Gastroesophageal sphincter (tissue), 3 donors: Measurements from ENCODE around the gene SNAI1.

Experiments
- POLR2A ChIP-seq, 2 donors: fragments of 450-650 bp; IDR thresholded peaks; one replicate each; pipeline ENCODE4 v1.6.1; 2017; ENCODE audit warnings: antibody characterized with exemption in 2 of 2, mild to moderate bottlenecking in 2 of 2, moderate library complexity in 1 of 2
- POLR2AphosphoS5 ChIP-seq: sonication (generic); formaldehyde crosslinking; IDR thresholded peaks from one replicate; pipeline ENCODE4 v1.6.1; 2017; ENCODE audit warnings: antibody characterized with exemption
- TF ChIP-seq, protein P1 (sequence below), 4 experiments: fragments of 200-600 bp in 2 of 4; fragments of 450-650 bp in 2 of 4; sonication (generic) in 1 of 4; IDR thresholded peaks; one replicate each; pipeline ENCODE4 v1.5.1; 2017 to 2019; ENCODE audit warnings: antibody characterized with exemption in 4 of 4, mild to moderate bottlenecking in 2 of 4, moderate library complexity in 2 of 4

DNA sequence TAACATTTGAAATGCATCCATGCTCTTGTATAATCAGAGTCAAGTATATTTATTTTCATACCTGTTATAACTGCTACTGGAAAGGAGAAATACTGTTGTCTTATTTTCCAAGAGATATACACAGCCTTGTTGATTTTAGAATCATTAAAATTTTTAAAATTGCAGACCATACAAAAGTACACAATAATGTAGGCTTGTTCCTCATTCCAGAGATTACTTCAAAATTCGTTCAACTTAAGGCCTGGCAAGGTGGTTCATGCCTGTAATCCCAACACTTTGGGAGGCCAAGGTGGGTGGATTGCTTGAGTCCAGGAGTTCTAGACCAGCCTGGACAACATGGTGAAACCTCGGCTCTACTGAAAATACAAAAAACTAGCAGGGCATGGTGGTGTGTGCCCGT is 40.5 kb upstream of the SNAI1 start:
- TF ChIP-seq, protein P1, sequence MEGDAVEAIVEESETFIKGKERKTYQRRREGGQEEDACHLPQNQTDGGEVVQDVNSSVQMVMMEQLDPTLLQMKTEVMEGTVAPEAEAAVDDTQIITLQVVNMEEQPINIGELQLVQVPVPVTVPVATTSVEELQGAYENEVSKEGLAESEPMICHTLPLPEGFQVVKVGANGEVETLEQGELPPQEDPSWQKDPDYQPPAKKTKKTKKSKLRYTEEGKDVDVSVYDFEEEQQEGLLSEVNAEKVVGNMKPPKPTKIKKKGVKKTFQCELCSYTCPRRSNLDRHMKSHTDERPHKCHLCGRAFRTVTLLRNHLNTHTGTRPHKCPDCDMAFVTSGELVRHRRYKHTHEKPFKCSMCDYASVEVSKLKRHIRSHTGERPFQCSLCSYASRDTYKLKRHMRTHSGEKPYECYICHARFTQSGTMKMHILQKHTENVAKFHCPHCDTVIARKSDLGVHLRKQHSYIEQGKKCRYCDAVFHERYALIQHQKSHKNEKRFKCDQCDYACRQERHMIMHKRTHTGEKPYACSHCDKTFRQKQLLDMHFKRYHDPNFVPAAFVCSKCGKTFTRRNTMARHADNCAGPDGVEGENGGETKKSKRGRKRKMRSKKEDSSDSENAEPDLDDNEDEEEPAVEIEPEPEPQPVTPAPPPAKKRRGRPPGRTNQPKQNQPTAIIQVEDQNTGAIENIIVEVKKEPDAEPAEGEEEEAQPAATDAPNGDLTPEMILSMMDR (IDR thresholded peaks at IDR 0.05) = no peak
- TF ChIP-seq POLR2AphosphoS5 (no peak), POLR2A (IDR thresholded peaks at IDR 0.05) (no peak)
